Renal pelvis (tissue), 4 donors: ENCODE results near the gene TTC27. TPM values are rescaled to one million over a fixed set of nuclear protein-coding genes. Genes with fewer than 3 reads are reported as not detected.
"Not testable (repeated sequence)": the region's sequence is repeated elsewhere in the genome, so short reads cannot be mapped to it uniquely, and the experiment has no call there.

Experiments used
- DNase-seq: peaks from one replicate; pipeline ENCODE4 v3.0.0-alpha.2; 2013
- polyA plus RNA-seq, 3 donors: library from polyadenylated mRNA; unstranded; fragments of 120-200 nt; gene quantifications; one replicate each; pipeline ENCODE4 v1.2.1, GENCODE V29; 2013; ENCODE audit not compliant: insufficient read length in 3 of 3

TTC27 gene
- polyA plus RNA-seq, 3 donors: 20.6 to 25.6 (median 22.9) TPM

DNA sequence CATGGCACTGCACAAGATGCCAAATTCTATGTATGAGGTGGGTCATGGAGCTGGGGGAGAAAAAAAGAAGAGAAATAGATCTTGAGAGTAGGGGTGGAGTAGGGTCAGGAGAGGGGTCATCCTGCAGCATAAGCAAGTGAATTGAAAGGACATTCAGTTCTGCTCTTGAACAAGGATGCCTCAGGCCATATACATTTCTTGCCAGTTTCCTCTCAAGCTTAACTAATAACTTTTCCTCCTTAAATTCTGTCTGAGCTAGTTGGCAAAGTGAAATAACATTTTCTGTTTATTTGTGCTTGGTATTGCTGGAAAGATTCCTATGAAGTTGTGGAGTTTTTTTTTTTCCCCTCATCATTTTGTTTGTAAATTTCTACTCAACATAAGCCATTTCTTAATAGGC lies 219.9 kb downstream of the TTC27 start:
- DNase-seq: no peak

DNA sequence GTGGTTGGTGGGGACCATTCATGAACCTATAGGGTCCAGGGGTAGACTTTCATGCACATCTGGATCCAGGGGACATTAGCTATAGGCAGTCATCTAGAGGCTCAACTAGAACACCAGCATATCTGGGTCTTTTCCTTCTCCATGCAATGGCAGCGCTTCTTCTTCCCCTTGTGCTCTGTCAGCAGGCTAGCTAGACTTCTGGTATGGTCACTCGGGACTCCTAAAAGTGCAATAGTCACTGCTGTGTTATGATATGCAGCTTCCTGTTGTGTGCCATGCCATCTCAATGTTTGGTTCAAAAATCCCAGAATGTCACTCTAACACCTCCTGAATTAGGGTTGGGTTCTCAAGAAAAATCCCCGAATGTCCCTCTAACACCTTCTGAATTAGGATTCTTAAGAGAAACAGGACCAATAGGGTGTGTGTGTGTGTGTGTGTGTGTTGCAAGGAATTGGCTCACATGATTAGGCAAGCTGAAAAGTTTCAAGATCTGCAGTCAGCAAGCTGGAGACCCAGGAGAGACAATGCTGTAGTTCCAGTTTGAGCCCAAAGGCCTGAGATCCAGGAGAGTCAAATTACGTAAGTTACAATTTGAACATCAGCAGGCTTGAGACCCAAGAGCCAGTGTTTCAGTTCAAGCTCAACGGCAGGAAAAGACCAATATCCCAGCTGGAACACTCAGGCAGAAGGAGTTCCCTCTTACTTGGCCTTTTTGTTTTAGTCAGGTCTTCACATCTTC lies 221.8 kb downstream of the TTC27 start:
- DNase-seq: no peak

DNA sequence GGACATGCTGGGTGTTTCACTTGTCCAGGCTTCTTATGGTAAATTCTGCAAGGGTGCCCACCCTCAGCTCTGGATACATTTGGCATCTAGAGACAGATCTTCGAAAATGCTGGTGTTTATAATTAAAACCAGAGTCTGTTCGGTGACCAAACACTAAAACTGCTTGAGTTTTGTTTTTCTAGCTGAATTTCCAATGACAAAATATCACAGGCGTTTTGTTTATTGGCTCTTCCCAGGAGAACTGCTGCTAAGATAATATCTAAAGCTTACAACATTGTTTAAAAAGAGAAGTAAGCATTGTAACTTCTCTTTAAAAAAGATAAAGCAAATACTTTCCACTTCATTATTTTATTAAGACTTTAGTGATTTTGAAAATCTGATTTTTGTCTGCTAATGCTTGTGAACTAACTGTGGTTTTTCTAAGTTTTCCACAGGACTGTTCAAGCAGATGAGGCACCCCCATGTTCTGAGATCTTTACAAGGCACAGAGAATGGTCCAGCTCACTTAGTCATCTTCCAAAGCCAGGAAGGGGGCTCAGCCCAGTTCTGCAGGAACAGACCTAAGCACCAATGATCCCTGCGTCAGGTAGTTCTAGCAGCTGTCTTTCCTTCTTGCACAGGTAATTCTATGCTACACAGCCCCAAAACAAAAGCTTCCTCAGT lies 224.1 kb downstream of the TTC27 start:
- no peak for DNase-seq

DNA sequence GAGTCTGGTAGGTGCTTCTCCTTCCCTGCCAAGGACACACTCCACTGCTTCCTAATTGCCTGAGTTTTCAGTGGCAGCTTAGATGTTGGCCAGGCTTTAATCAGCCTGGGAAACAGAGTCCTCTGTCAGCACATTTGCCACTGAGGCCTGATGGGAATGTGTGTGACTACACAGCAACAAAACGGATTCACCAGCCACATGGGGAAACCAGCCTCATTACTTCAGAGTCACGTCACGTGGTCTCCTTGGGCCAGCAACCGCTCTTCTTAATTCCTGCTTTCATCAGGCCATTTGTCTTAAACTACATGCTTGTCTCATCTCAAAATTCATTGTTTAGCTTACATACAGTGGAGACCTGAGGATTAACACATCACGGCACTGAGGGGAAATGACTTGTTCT lies 225.0 kb downstream of the TTC27 start:
- DNase-seq: no peak

DNA sequence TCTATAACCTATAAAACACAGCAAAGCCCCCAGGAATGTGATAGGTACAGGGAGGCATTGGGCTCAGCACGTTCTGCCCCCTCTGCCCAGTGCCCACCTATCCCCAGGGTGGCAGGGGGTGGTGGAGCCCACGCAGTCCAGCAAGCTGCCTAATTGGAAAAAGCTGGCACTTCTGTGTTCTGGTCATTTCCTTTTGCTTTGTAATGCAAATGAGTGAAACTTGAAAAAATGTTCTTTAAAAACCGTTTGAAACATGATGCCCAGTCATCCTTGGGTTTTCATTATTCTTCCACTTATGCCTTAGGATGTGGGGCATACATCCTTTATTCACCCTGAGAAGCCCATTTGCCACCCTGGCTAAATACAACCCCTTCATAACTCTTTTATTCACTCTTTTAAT lies 229.0 kb downstream of the TTC27 start:
- DNase-seq: no peak

DNA sequence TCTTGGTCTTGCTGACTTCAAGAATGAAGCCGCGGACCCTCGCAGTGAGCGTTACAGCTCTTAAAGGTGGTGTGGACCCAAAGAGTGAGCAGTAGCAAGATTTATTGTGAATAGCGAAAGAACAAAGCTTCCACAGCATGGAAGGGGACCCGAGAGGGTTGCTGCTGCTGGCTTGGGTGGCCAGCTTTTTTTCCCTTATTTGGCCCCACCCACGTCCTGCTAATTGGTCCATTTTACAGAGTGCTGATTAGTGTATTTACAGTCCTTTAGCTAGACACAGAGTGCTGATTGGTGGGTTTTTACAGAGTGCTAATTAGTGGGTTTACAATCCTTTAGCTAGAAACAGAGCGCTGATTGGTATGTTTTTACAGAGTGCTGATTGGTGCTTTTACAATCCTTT lies 230.9 kb downstream of the TTC27 start:
- no peak for DNase-seq

DNA sequence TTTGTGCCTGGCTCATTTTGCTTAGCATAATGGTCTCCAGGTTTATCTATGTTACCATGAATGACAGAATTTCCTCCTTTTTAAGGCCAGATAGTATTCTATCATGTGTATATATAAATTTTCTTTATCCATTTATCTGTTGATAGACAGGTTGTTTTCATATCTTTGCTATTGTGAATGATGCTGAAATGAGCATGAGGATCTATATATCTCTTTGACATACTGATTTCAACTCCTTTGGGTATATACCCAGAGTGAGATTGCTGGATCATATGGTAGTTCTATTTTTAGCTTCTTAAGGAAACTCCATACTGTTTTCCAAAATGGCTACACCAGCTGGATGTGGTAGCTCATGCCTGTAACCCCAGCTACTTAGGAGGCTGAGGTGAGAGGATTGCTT lies 232.5 kb downstream of the TTC27 start:
- DNase-seq: no peak

DNA sequence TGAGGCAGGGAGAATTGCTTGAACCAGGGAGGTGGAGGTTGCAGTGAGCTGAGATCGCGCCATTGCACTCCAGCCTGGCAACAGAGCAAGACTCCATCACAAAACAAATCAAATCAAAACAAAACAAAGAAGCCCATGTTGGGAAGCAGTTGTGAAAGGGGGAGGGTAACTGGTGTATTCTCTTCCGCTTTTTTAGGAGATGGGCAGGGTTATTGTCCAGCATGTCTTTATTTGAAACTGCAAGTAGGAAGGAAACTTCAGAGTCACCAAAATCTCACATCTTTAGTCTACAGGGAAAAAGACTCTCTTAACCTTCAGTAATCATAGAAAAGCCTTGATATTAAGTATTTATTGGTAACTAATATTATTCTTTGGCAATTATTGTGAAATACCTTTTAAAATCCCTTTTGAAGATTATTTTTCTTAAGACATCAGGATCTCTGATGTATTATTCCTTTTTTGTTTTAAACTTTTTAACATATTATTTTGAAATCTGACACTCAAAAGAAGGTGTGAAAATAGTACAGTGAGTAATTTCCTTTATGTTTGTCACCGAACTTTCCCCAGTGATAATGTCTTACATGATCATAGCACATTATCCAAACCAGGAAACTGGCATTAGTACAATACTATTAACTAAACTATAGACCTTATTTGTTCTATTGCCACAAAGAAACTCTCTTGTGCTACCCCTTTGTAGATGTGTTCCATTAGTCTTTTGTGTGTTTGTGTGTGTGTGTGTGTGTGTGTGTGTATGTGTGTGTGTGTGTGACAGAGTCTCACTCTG lies 234.6 kb downstream of the TTC27 start:
- no peak for DNase-seq

DNA sequence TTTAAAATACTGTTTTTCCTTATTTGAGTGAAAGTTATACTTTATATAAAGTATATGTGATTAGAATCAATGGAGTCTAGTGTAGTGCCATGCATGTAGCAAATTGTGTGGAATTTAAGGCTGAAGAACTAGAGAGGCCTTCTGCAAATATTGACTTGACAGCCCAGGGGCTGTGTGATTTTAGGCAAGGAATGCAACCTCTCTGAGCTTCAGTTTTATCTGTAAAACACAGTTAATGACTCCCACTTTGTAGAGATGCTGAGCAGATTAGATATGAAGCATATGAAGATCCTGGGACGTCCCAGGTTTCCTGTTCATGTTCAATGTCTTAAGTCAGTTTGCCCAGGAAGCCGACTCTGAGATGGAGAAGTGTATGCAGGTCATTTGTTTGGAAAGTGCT lies 235.5 kb downstream of the TTC27 start:
- DNase-seq: no peak

DNA sequence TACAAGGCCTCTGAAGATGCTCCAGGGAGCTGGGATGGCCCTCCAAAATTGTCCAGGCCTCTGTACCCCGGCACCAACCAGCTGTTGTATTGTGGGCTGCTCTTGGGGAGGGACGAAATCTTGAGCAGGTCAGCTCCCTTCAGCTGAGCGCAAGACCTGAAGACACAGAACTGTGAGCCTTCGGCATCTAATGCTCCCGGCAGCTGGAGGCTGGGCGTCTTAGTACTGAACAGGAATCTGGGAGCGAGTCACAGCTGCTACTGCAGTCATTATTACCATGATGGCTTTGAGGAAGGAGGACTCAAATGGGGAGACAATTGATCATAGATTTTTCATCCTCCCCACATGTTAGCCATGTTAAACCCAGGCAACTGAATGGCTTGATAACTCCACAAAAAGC lies 236.0 kb downstream of the TTC27 start:
- DNase-seq: no peak

DNA sequence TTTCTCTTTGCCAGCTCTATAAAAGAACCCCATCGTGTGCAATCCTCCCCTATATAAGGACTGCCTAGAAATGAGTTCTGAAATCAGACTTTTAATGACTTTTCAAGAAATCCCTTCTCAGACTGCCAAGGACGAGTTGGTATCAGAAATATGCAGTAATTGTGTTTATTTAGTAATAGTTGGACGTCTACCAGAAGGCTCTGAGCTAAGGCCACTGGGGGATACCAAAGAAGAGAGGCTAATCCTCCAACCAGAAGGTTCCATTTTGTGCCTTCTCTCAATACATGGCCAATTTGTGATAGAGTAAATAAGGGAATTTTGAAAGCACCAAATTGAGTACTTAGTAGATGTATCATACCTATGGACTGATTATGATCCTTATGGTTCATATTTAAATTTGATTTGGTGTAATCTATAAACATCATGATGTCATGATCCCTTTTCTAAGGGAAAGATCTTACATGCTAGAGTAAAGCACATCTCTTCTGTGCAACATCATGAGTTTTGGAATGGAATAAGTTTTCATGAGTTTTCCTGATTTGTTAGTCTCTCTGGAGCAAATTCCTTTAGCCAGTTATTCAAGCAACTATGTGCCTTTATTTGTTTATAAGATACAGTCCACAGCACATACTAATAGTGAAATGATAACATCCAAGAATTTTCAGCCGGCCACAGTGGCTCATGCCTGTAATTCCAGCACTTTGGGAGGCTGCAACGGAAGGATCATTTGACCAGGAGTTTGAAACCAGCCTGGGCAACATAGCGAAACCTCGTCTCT lies 236.7 kb downstream of the TTC27 start:
- DNase-seq: no peak

DNA sequence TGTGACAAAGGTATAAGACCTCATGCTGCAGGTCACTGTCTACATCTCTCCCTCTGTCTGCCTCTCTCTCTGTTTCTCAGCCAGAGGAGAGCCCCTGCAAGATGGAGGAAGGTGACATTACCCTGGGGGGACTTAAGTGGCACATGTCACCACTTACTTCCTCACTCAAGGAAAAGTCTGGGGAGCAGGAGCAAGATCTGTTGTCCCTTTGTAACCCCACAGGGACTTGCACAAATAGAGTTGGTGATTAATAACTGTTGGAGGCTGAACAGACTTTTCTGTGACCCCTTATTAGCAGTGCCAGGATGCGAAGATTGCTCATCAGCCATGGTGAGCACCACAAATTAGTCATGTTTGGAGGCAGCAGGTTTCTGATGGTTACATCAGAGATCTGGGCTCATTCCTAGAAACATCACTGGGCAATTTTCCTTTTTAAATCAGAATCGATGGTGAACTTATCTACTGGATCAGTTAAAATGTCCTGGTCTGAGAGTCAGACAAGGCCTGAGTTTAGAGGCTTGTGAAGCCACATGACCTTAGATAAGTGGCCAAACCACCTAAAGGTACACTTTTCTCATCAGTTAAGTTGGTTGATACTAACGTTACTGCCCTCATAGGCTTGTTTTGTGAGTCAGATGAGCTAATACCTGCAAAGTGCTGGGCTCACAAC lies 237.7 kb downstream of the TTC27 start:
- DNase-seq: no peak

DNA sequence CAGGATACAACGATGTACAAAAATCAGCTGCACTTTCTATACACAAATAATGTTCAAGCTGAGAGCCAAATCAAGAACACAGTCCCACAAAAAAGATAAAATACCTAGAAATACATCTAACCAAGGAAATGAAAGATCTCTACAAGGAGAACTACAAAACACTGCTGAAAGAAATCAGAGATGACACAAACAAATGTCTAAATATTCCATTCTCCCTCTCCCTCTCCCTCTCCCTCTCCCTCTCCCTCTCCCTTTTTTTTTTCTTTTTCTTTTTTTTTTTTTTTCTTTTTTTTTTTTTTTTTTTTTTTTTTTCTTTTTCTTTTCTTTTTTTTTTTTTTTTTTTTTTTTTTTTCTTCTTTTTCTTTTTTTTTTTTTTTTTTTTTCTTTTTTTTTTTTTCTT lies 238.6 kb downstream of the TTC27 start:
- DNase-seq: not testable (repeated sequence)
